AG09319 (cell line): ENCODE data around the gene S100A10.

Source experiments
- DNase-seq: peaks from one replicate; pipeline ENCODE4 v3.0.0-alpha.2; 2010; ENCODE audit warnings: low read depth; ENCODE audit errors: extremely low read depth
- TF ChIP-seq, protein P1 (sequence below): IDR thresholded peaks from 2 replicates; pipeline ENCODE4 v1.5.1; 2011; ENCODE audit warnings: low read depth, mild to moderate bottlenecking, inconsistent platforms, low read length, moderate library complexity

Gene S100A10

DNA sequence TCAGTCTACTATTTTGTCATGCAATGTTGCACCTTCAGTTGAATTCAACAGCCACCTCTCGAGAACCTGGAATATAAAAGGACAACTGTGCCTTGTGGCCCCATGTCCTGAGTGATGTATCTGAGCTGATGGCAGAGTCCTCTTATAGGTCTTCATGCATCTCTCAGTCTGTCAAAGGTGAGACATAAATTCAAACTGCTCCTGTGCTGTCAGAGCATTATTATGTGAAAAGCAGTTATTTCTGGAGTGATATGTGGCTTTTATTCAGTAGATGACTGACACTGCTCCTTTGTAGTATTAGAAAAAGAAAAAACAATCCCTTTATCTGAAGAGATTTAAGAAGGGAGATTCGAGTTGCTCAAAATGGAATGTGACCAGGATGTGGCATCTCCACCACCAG is 8.4 kb downstream of the S100A10 start:
- TF ChIP-seq, protein P1, sequence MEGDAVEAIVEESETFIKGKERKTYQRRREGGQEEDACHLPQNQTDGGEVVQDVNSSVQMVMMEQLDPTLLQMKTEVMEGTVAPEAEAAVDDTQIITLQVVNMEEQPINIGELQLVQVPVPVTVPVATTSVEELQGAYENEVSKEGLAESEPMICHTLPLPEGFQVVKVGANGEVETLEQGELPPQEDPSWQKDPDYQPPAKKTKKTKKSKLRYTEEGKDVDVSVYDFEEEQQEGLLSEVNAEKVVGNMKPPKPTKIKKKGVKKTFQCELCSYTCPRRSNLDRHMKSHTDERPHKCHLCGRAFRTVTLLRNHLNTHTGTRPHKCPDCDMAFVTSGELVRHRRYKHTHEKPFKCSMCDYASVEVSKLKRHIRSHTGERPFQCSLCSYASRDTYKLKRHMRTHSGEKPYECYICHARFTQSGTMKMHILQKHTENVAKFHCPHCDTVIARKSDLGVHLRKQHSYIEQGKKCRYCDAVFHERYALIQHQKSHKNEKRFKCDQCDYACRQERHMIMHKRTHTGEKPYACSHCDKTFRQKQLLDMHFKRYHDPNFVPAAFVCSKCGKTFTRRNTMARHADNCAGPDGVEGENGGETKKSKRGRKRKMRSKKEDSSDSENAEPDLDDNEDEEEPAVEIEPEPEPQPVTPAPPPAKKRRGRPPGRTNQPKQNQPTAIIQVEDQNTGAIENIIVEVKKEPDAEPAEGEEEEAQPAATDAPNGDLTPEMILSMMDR: no peak

DNA sequence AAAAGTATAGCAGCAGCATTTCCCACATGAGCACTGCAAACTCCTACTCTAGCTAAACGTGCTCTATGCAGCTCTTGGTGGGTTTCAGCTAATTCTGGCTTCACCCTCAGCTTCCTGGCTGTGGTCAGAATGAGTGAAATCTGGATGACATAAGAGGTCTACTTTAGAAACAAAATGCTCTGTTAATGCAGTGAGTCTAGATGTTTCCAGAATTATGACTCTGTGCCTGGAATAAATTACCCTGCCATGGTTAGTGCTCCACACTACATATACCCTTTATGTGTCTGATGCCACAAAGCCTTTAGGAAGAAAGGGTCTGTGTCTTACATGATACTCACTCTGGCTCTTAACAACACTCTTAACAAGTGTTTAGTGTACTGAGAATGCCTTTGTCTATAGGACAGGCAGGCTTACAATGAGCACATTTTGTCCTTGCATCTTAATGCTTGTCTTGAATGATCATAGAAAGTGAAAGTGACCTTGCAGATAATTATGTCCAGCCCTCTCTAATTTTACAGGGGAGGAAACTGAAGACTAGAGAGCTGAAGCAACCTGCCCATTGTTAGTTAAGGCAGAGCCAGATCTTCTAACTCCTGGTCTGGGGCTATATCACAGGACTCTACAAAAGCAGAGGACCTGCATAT is 9.2 kb downstream of the S100A10 start:
- TF ChIP-seq, protein P1: no peak
- no peak for DNase-seq

More for the DNA sequence above, 8.4 kb downstream of the S100A10 start:
- DNase-seq: no peak

DNA sequence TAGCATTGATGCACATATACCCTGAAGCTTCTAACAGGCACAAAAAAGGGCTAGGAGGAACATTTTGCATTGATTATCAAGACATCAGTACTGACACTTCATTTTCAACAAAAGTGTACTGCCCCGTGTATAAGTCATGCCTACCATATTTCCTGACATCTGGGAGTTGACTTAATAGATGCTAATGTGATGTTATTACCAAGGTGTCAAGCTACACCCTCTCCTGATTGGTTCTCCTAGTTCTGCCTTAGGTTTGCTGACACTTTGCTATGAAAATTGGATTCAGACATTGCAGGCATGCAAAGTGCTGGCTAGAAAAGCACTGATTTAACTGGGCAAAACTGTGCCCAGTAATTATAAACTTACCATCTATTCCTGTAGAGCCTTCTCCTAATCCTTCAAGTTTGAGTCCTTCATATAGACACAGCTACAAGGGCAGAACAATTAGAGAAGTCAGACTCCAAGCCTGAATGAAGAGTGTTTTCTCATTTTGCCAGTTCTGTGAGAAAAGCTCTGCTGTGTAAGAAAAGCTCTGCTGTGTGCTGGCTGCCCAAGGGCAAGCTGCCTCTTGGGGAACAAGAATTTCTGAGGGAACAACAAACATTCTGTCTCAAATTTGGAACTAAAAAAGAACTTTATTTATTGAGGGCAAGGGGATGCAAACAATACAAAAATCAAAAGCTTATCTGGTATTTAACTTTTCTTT is 11.2 kb downstream of the S100A10 start:
- DNase-seq: no peak
- TF ChIP-seq, protein P1: no peak

DNA sequence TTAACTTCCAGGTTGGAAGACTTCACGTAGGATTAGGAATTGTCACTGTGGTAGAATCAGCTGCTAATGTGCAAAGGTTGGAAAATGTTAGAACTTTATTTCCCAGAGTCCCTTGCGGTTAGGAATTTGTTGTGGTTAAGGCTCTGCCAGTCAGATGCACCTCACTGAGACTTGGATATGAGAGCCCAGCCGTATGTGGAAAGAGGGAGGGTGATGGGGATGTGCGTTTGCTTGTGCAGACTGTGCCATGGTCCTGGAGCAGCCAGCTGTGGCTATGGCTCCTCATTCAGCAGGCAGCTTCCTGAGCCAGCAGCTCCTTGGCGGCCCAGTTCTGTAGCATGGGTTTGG is 12.5 kb downstream of the S100A10 start:
- TF ChIP-seq, protein P1: no peak
- DNase-seq: no peak

DNA sequence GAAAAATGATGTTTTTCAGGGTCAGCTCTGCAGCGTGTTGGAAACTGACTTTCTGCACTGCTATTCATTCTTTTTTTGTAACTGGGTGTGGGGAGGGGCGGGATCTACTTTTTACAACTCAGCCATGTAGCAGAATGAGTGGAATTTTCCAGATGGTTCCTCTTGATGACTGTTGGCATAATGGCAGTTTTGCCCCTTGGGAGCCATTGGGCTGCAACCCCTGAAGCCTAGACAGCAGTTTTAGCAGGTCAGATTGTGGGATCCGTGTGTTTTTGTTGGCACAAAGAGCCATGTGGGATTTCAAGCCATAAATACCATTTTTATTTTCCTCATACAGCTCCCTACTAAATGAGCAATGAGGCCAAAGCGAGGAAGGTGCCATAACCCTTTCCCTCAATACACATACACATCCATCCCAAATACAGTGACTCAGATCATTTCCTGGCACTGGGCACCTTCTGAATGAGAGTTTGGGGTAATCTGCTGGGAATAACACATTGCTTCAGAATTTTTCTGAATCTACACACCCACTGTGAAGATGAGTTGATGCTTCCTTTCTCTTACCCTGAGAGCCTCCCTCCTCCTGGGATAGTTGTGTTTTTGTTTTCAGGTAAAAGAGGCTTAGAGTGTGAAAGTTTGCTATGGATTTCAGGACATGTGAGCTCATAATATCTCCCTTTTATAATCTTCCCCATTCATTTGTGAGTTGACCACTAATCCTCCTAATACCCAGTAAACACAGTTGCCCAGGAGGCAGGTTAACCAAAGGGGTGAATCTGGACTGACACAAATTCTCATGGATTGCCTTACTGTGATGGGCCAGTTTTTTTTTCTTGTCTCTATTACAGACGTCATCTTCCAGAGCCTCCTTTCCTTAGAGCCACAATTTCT is 13.1 kb downstream of the S100A10 start:
- DNase-seq: no peak
- TF ChIP-seq, protein P1: no peak

DNA sequence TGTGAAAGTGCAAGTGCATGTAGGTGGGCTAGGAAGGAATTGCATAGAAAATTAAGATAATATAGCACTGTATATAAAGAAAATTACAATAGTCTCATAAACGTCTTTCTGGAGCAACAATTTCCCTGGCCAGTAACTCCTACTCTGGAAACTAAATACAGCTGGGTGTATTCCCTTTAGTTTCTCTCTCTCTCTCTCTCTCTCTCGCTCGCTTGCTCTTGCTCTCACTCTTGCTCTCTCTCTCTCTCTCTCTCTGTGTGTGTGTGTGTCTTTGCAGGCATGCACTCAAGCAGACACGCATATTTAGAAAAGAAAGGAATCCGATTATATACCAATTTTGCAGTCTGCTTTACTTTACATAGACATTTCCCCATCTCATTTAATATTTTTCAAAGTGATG is 14.7 kb downstream of the S100A10 start:
- DNase-seq: no peak
- TF ChIP-seq, protein P1: no peak
